WTC11 (cell line): ENCODE results near the gene BFSP2. TPM values are rescaled to one million over a fixed set of nuclear protein-coding genes. Genes with fewer than 3 reads are reported as not detected.
"Not testable (repeated sequence)": the region's sequence is repeated elsewhere in the genome, so short reads cannot be mapped to it uniquely, and the experiment has no call there.

Source experiments
- ATAC-seq: fragments of 200-7000 bp; cut with Tn5 transposase; 2 replicates; pipeline ENCODE4 v1.10.0; 2021; ENCODE audit warnings: mild to moderate bottlenecking, moderate library complexity
- CTCF ChIA-PET: fragments of 300-600 bp; sonication (Branson Sonifier 250); formaldehyde crosslinking; loops from one replicate; lab custom pipeline; 2021; ENCODE audit warnings: antibody characterized with exemption; lab: Charles Lee
- POLR2A ChIA-PET: fragments of 350-600 bp; sonication (Branson Sonifier 250); formaldehyde crosslinking; loops from one replicate; lab custom pipeline; 2021; ENCODE audit warnings: antibody characterized with exemption; lab: Charles Lee
- DNase-seq: peaks from one replicate; pipeline ENCODE4 v3.0.0; 2021; ENCODE audit warnings: low spot score
- H3K27ac Mint-ChIP-seq: 2 replicates; pipeline ENCODE4 v1.8.0; 2021; ENCODE audit warnings: mixed read lengths
- H3K27me3 Mint-ChIP-seq: 2 replicates; pipeline ENCODE4 v1.8.0; 2021; ENCODE audit warnings: low read depth, mild to moderate bottlenecking, moderate library complexity, mixed read lengths
- H3K36me3 Mint-ChIP-seq: 2 replicates; pipeline ENCODE4 v1.8.0; 2021; ENCODE audit warnings: mixed read lengths
- H3K4me1 Mint-ChIP-seq: 2 replicates; pipeline ENCODE4 v1.8.0; 2022; ENCODE audit warnings: mixed read lengths
- H3K4me3 Mint-ChIP-seq: 2 replicates; pipeline ENCODE4 v1.8.0; 2021; ENCODE audit warnings: mild to moderate bottlenecking, moderate library complexity, mixed read lengths
- H3K9me3 Mint-ChIP-seq: 2 replicates; pipeline ENCODE4 v1.8.0; 2021; ENCODE audit warnings: mixed read lengths
- EMX1 ChIP-seq: fragments of 250-450 bp; sonication (Bioruptor Pico); IDR thresholded peaks from 2 replicates; pipeline ENCODE4 v1.8.0; 2021; ENCODE audit warnings: mild to moderate bottlenecking
- JUN ChIP-seq: sonication (generic); formaldehyde crosslinking; IDR thresholded peaks from 2 replicates; pipeline ENCODE4 v1.8.0; 2023; ENCODE audit warnings: mild to moderate bottlenecking, missing genetic modification reagents
- MLX ChIP-seq: sonication (generic); formaldehyde crosslinking; IDR thresholded peaks from 2 replicates; pipeline ENCODE4 v1.8.1; 2023; ENCODE audit warnings: mild to moderate bottlenecking, missing genetic modification reagents, moderate library complexity
- SP1 ChIP-seq: sonication (generic); formaldehyde crosslinking; conservative IDR thresholded peaks from 2 replicates; pipeline ENCODE4 v1.8.1; 2022; ENCODE audit warnings: missing genetic modification reagents
- total RNA-seq: library from RNA; stranded (reverse); gene quantifications from 3 replicates; pipeline ENCODE4 v1.2.3, GENCODE V29; 2021

BFSP2 gene
- total RNA-seq, 1 experiment from 2014 or later, result not detected

- ChIA-PET CTCF (no interaction called here), POLR2A (no interaction called here)
- H3K9me3 Mint-ChIP-seq, result no peaks in the 10 kb centered on the region
- no peak for TF ChIP-seq JUN (CRISPR knock-in tag)
- H3K4me3 Mint-ChIP-seq, result no peak overlapping the region
- ATAC-seq (no peak), DNase-seq (no peak)
- H3K27me3 Mint-ChIP-seq, result no peaks in the 10 kb centered on the region
- no peaks in the 10 kb centered on the region for H3K36me3 Mint-ChIP-seq
- no peak overlapping the region for H3K27ac Mint-ChIP-seq
- H3K4me1 Mint-ChIP-seq, result no peaks in the 10 kb centered on the region
These were observed 120.4 kb downstream of the BFSP2 start for GRCh38 chr3:133520286-133520685.

- H3K27me3 Mint-ChIP-seq, H3K36me3 Mint-ChIP-seq, H3K27ac Mint-ChIP-seq, CTCF ChIA-PET, H3K4me3 Mint-ChIP-seq, POLR2A ChIA-PET, H3K4me1 Mint-ChIP-seq, H3K9me3 Mint-ChIP-seq, ATAC-seq, DNase-seq: not testable (repeated sequence)
These were observed 121.1 kb downstream of the BFSP2 start for GRCh38 chr3:133520938-133521337.

- Mint-ChIP-seq H3K27me3 (no peaks in the 10 kb centered on the region), H3K36me3 (no peaks in the 10 kb centered on the region), H3K4me3 (no peak overlapping the region), H3K9me3 (no peaks in the 10 kb centered on the region), H3K4me1 (no peaks in the 10 kb centered on the region), H3K27ac (no peak overlapping the region)
- DNase-seq, result no peak
- no peak for ATAC-seq
- POLR2A ChIA-PET, result no interaction called here
- TF ChIP-seq EMX1 (CRISPR knock-in tag) (no peak), SP1 (CRISPR knock-in tag) (no peak), MLX (CRISPR knock-in tag) (no peak)
- CTCF ChIA-PET, result no interaction called here
These were observed 122.1 kb downstream of the BFSP2 start for GRCh38 chr3:133521946-133522345.

GRCh38 chr3:133523758-133524157 lies 123.9 kb downstream of the BFSP2 start:
- H3K27ac Mint-ChIP-seq, H3K36me3 Mint-ChIP-seq, POLR2A ChIA-PET, H3K27me3 Mint-ChIP-seq, H3K9me3 Mint-ChIP-seq, ATAC-seq, CTCF ChIA-PET, H3K4me3 Mint-ChIP-seq, DNase-seq, H3K4me1 Mint-ChIP-seq: not testable (repeated sequence)

Other genes with a start within 250 kb of the BFSP2 start
- 128 to 162 TPM (median 132 TPM) in 3 replicates for gene CDV3, start 173.6 kb downstream of the BFSP2 start, total RNA-seq